Nephron (organoid): Measurements from ENCODE around the gene KNCN.

ENCODE experiments used
- H3K27ac Mint-ChIP-seq, 3 experiments: 2 replicates each; pipeline ENCODE4 v1.8.0; 2020; ENCODE audit warnings: mixed read lengths in 3 of 3, mild to moderate bottlenecking in 2 of 3, moderate library complexity in 1 of 3
- H3K27me3 Mint-ChIP-seq: 2 replicates; pipeline ENCODE4 v1.8.0; 2021; ENCODE audit warnings: low read depth, mild to moderate bottlenecking, moderate library complexity, mixed read lengths
- H3K36me3 Mint-ChIP-seq: 2 replicates; pipeline ENCODE4 v1.8.0; 2020; ENCODE audit warnings: low read depth, mixed read lengths
- H3K4me1 Mint-ChIP-seq: 2 replicates; pipeline ENCODE4 v1.8.0; 2020; ENCODE audit warnings: mixed read lengths
- H3K4me3 Mint-ChIP-seq, 3 experiments: 2 replicates each; pipeline ENCODE4 v1.8.0; 2020; ENCODE audit warnings: mild to moderate bottlenecking in 3 of 3, mixed read lengths in 3 of 3, moderate library complexity in 2 of 3
- H3K9me3 Mint-ChIP-seq: 2 replicates; pipeline ENCODE4 v1.8.0; 2020; ENCODE audit warnings: mixed read lengths
- CTCF ChIP-seq, 3 experiments: fragments of 200-600 bp; sonication (generic); IDR thresholded peaks; one replicate each; pipeline ENCODE4 v1.5.0; 2021; ENCODE audit warnings: antibody characterized with exemption in 3 of 3; ENCODE audit not compliant: unreplicated experiment in 3 of 3

KNCN gene

GRCh38 chr1:46592823-46593222, 41.4 kb upstream of the KNCN start:
- TF ChIP-seq CTCF (IDR thresholded peaks at IDR 0.05; ENCODE audit: unreplicated experiment in 3 of 3): no peak
- no peaks in the 10 kb centered on the region for H3K27me3 Mint-ChIP-seq
- no peaks in the 10 kb centered on the region for H3K9me3 Mint-ChIP-seq
- no peaks in the 10 kb centered on the region for H3K4me1 Mint-ChIP-seq
- H3K4me3 Mint-ChIP-seq: no peak overlapping the region
- peaks cover 49% of the 10 kb centered on the region for H3K36me3 Mint-ChIP-seq
- no peak overlapping the region for H3K27ac Mint-ChIP-seq

GRCh38 chr1:46589529-46589928, 38.1 kb upstream of the KNCN start:
- no peak for TF ChIP-seq CTCF (IDR thresholded peaks at IDR 0.05; ENCODE audit: unreplicated experiment in 3 of 3)
- Mint-ChIP-seq H3K4me1 (no peaks in the 10 kb centered on the region), H3K9me3 (no peaks in the 10 kb centered on the region), H3K27me3 (no peaks in the 10 kb centered on the region), H3K27ac (no peak overlapping the region), H3K36me3 (peaks cover 55% of the 10 kb centered on the region), H3K4me3 (no peak overlapping the region)

GRCh38 chr1:46587069-46587468, 35.6 kb upstream of the KNCN start:
- no peak for TF ChIP-seq CTCF (IDR thresholded peaks at IDR 0.05; ENCODE audit: unreplicated experiment in 3 of 3)
- H3K4me3 Mint-ChIP-seq: no peak overlapping the region

GRCh38 chr1:46585312-46585938, 34.0 kb upstream of the KNCN start:
- H3K4me3 Mint-ChIP-seq: no peak overlapping the region
- H3K27ac Mint-ChIP-seq: no peak overlapping the region
- peaks cover 42% of the 10 kb centered on the region for H3K36me3 Mint-ChIP-seq
- H3K27me3 Mint-ChIP-seq: no peaks in the 10 kb centered on the region
- TF ChIP-seq CTCF (IDR thresholded peaks at IDR 0.05; ENCODE audit: unreplicated experiment in 3 of 3): no peak
- no peaks in the 10 kb centered on the region for H3K4me1 Mint-ChIP-seq
- no peaks in the 10 kb centered on the region for H3K9me3 Mint-ChIP-seq

More at GRCh38 chr1:46587069-46587468, 35.6 kb upstream of the KNCN start:
- no peaks in the 10 kb centered on the region for H3K4me1 Mint-ChIP-seq
- peaks cover 43% of the 10 kb centered on the region for H3K36me3 Mint-ChIP-seq
- no peak overlapping the region for H3K27ac Mint-ChIP-seq
- no peaks in the 10 kb centered on the region for H3K27me3 Mint-ChIP-seq
- no peaks in the 10 kb centered on the region for H3K9me3 Mint-ChIP-seq

GRCh38 chr1:46583494-46583893, 32.0 kb upstream of the KNCN start:
- Mint-ChIP-seq H3K27me3 (no peaks in the 10 kb centered on the region), H3K27ac (no peak overlapping the region), H3K4me3 (no peak overlapping the region), H3K4me1 (no peaks in the 10 kb centered on the region), H3K9me3 (no peaks in the 10 kb centered on the region), H3K36me3 (peaks cover 33% of the 10 kb centered on the region)
- no peak for TF ChIP-seq CTCF (IDR thresholded peaks at IDR 0.05; ENCODE audit: unreplicated experiment in 3 of 3)

- H3K27me3 Mint-ChIP-seq: no peaks in the 10 kb centered on the region
- H3K4me1 Mint-ChIP-seq: no peaks in the 10 kb centered on the region
- TF ChIP-seq CTCF (IDR thresholded peaks at IDR 0.05; ENCODE audit: unreplicated experiment in 3 of 3): no peak
- no peak overlapping the region for H3K27ac Mint-ChIP-seq
- no peaks in the 10 kb centered on the region for H3K9me3 Mint-ChIP-seq
- no peak overlapping the region for H3K4me3 Mint-ChIP-seq
- peaks cover 33% of the 10 kb centered on the region for H3K36me3 Mint-ChIP-seq
Measured at GRCh38 chr1:46582972-46583371, 31.5 kb upstream of the KNCN start.
